Myocyte (in vitro differentiated cells): Measurements from ENCODE around the gene SOX1. TPM values are rescaled to one million over a fixed set of nuclear protein-coding genes. Genes with fewer than 3 reads are reported as not detected.

Source experiments
- DNase-seq: peaks from one replicate; pipeline ENCODE4 v3.0.0-alpha.2; 2012; ENCODE audit warnings: low read depth
- total RNA-seq: library from RNA; depleted of rRNA; stranded (reverse); fragments of >200 nt; gene quantifications from 2 replicates; pipeline ENCODE4 v1.2.3, GENCODE V29; 2014

SOX1 gene
- total RNA-seq, 1 donor from 2014 or later: not detected

- no peak for DNase-seq
These were observed 38.3 kb downstream of the SOX1 start for GRCh38 chr13:112105244-112105681.

- no peak for DNase-seq
These were observed 38.9 kb downstream of the SOX1 start for GRCh38 chr13:112105892-112106291.

- no peak for DNase-seq
These were observed 39.7 kb downstream of the SOX1 start for GRCh38 chr13:112106478-112107141.

- DNase-seq: no peak
These were observed 40.3 kb downstream of the SOX1 start for GRCh38 chr13:112107289-112107688.

- no peak for DNase-seq
These were observed 43.5 kb downstream of the SOX1 start for GRCh38 chr13:112110479-112110878.

GRCh38 chr13:112111239-112111857 lies 44.4 kb downstream of the SOX1 start:
- no peak for DNase-seq

GRCh38 chr13:112112534-112113276 lies 45.8 kb downstream of the SOX1 start:
- no peak for DNase-seq

- DNase-seq: no peak
These were observed 46.4 kb downstream of the SOX1 start for GRCh38 chr13:112113348-112113747.

- no peak for DNase-seq
These were observed 46.9 kb downstream of the SOX1 start for GRCh38 chr13:112113851-112114250.

- no peak for DNase-seq
These were observed 47.4 kb downstream of the SOX1 start for GRCh38 chr13:112114391-112114790.

- no peak for DNase-seq
These were observed 48.6 kb downstream of the SOX1 start for GRCh38 chr13:112115403-112116091.

GRCh38 chr13:112116187-112116950 lies 49.4 kb downstream of the SOX1 start:
- DNase-seq: no peak

GRCh38 chr13:112117258-112117954 lies 50.5 kb downstream of the SOX1 start:
- DNase-seq: no peak

GRCh38 chr13:112117955-112118302 lies 51.0 kb downstream of the SOX1 start:
- no peak for DNase-seq

GRCh38 chr13:112118451-112119064 lies 51.6 kb downstream of the SOX1 start:
- no peak for DNase-seq

- no peak for DNase-seq
These were observed 52.5 kb downstream of the SOX1 start for GRCh38 chr13:112119192-112120030.

- no peak for DNase-seq
These were observed 53.1 kb downstream of the SOX1 start for GRCh38 chr13:112120031-112120373.
